Loucy (cell line): ENCODE data around the gene FCSK.

Experiments
- CTCF ChIP-seq: fragments of 200-600 bp; sonication (generic); conservative IDR thresholded peaks from 2 replicates; pipeline ENCODE4 v1.5.1; 2014; ENCODE audit warnings: mild to moderate bottlenecking, antibody characterized with exemption, low read length
- EZH2phosphoT487 ChIP-seq: fragments of 200-600 bp; IDR thresholded peaks from 2 replicates; pipeline ENCODE4 v1.6.1; 2018; ENCODE audit warnings: antibody characterized with exemption, mild to moderate bottlenecking, moderate library complexity, borderline replicate concordance

GRCh38 chr16:70465999-70466804, 11.8 kb downstream of the FCSK start:
- TF ChIP-seq CTCF (no peak), EZH2phosphoT487 (no peak)
